HG03139 (cell line): Measurements from ENCODE around the gene TMC3.
"Not testable (repeated sequence)": the region's sequence is repeated elsewhere in the genome, so short reads cannot be mapped to it uniquely, and the experiment has no call there.

Experiments used
- ATAC-seq: cut with Tn5 transposase; IDR thresholded peaks from one replicate; pipeline ENCODE4 v1.9.1; 2021; ENCODE audit not compliant: unreplicated experiment

The TMC3 gene

DNA sequence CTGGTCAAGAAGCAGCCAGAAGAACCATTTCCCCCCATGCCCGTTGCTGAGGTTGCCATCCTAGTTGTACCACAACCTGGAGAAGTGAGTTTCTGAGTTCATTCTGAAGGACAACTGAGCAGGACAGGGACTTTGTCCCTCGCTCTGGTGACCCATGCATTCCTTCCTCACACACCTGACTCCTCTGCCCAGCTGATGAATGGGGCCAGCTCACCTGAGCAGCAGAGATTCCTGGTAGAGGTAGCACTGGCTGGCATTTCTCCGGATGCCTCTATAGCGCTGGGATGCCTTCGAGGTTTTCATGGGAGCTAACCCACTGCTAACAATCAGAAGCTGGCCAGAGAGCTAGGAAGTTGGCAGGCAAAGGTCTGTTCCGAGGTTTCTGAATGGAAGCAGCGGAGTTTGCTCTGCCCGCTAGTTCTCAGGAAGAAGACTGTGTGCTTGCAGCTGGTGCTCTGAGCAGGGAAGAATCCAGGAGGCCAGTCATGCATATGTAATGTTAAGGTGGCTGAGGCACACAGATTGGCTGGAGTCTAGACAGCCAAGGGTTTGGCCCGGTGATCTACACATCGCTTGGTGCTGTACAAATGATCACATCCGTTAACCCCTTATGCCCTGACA, at the start of gene TMC3:
Gene TMC3, minus strand, starts transcription at position 439 of the 621 bp plus-strand sequence. Its CDS starts 136 bp downstream, at position 303.
- ATAC-seq: no peak

DNA sequence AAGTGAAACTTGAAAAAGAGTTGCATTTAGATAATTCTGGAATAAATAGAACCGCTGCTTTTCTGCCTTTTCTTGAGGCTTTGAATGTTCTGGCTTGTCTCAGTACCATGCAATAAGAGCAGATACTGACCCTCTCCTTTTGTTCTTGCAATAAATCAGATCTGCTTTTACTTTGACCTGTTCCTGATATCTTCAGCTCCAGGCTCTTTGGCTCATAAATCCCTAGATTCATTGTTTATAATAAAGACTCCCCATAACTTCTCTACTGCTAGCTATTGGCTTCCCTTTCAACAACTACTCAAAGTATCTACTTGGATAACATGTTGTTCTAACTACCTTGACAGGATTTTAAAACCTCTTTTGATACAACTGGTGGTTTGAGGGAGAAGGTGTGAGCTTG, 47.4 kb upstream of the TMC3 start:
- ATAC-seq: no peak

DNA sequence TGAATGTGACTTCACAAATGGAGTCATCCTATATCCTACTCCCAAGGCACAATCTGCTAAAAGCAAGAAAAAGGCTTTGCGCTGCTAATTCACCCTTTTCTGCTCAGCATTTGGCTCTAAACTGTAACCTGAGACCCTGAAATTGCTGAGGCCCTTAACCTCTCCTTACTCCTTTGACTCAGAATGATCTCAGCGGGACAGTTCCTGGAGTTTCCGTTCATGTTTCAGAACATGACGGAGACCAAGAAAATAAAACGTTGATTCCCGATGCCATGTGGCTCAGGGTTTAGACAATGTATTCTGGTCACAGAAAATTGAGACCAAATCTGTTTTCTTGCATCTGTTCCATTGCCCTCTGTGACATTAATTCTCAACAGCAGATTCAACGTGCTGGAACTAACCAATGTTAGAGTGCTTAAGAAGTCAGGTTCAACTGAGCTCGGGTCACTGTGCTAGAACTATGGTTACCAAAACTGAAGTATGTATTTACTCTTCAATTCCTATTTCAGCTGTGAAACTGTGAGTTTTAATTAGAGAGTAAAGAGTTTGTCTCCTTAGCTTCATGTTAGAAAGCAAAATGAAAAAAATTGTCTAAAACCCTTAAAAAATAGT, 45.4 kb upstream of the TMC3 start:
- no peak for ATAC-seq

DNA sequence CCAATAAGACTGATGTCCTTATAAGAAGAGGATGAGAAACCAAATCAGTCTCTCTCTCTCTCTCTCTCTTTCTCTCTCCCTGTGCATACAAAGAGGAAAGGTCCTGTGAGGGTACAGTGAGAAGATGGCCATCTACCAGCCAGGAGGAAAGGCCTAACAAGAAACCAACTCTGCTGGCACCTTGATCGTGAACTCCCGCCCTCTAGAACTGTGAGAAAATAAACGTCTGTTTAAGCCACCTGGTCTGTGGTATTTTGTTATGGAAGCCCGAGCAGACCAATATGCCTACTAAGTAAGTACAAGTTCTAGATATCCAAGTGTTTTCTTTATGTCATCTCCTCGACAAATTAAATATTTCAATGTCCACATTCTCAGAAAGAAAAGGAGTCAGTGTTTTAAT, 44.9 kb upstream of the TMC3 start:
- no peak for ATAC-seq

DNA sequence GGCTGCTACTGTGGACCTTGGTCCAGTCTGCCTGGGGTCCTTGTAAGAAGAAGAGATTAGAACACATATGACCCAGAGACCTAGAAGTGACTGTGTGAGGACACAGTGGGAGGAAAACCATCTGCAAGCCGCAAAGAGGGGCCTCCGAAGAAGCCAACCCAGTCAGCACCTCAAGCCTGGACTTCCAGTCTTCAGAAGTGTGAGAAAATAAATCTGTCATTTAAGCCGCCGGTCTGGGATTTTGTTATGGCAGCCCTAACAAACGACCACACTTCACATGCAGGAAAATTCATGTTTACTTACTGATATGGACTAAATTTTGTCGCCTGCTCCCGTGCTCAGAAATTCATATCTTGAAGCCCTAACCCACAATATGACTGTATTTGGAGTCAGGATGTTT, 44.4 kb upstream of the TMC3 start:
- no peak for ATAC-seq

DNA sequence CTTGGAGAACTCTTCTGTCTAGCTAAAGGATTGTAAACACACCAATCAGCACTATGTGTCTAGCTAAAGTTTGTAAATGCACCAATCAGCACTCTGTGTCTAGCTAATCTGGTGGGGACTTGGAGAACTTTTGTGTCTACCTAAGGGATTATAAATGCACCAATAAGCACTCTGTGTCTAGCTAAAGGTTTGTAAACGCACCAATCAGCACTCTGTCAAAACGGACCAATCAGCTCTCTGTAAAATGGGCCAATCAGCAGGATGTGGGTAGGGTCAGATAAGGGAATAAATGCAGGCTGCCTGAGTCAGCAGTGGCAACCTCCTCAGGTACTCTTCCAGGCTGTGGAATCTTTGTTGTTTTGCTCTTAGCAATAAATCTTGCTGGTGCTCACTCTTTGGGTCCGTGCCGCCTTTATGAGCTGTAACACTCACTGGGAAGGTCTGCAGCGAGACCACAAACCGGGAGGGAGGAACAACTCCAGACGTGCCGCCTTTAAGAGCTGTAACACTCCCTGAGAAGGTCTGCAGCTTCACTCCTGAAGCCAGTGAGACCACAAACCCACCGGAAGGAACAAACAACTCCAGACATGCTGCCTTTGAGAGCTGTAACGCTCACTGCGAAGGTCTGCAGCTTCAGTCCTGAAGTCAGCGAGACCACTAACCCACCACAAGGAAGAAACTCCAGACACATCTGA, 40.4 kb upstream of the TMC3 start:
- not testable (repeated sequence) for ATAC-seq

DNA sequence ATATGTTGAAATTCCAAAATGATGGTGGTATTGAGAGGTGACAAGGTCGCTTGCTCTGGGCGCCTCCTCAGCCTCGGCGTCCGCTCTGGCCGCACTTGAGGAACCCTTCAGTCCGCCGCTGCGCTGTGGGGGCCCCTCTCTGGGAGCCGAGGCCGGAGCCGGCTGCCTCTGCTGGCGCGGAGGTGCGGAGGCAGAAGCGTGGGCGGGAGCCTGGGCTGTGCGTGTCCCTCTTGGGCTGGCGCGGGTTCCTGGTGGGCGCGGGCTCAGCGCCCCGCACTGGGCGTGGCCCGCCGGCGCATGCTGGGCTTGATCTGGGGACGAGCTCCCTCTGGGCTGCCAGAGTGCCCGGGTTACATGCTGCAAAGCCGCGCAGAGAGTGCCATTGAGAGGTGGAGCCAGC, 39.8 kb upstream of the TMC3 start:
- ATAC-seq: no peak

DNA sequence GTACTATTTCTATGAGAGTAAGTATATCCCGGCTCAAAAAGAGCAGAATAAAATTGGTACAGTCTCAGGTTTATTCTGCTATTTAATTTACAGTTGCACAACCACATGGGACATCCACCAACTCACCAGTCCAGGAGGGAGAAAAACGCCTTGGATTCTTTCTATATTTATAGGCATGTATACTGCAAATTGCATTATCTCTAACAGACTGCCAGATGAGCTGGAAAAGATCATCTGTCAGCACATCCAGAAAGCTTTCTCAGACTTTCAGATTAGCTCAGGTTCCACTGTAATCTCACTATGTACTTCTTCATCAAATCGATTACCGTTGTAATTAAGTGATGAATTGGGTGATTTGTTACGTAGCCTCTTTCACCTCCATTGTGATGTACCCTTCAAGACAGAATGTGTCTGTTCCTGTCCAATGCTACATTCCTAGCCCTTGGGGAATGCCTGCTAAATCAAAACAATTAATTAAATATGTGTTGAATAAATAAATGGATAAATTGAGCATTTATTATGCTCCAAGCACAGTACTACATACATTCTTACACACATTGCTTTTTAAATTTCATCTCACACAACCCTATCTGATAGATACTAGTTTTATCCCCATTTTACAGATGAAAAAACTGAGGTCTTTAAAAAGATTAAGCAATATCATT, 38.1 kb upstream of the TMC3 start:
- no peak for ATAC-seq

DNA sequence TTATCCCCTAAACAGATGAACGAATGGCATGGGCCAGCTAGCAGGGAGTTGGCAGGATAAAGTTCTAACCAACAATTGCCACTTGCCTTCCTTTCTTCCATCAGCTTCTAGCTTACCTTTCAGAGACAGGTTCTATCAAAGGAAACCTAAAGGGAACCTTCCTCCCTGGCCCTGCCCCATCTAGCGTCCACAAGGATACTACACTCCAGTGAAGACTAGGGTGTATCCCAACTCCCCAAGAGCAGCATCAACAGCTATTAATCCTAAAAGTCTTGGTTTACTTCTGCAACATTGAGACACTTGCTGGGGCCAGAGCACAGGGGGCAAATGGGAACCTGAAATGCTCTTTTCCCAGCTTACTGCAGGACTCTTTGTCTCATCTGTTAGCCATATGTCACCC, 37.0 kb upstream of the TMC3 start:
- ATAC-seq: no peak

DNA sequence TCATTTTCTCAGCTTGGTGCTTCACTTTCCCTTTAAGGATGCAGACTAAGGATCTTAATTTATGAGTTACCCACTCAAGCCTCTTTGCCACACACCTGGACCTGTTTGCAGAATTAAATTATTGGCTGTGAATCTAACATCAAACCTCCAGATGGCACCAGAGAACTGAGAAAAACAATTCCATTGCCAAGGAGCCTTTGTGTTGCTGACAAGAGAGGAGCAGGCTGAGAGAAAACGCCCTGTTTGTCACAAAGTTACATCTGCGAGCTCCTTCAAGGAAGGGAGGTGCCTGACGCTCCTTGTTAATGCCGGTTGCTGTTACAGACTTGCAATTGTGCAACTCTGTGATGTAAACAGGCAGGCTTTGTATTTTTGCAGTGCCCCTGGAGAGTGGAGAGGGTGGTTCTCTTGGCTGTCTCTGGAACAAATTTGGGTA, 36.3 kb upstream of the TMC3 start:
- no peak for ATAC-seq

DNA sequence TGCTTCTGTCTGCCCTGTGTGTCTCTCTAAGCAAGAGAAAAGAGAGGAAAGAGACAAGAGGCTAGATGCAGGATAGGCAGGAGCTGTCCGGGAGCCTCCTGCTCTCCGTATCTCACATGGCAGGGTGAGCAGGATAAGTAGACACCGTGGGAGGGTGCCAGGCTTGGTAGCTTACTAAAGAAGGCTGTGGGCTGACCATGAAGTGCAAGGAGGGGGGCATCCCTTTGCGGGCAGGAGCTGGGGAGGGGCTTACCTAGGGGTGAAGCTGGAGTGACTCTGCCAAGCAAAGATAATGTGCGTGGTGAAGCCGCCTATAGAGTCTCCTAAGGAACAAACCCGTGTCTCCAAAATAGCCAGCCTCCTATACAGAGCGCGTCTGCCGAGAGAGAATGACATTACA, 33.7 kb upstream of the TMC3 start:
- ATAC-seq: no peak

DNA sequence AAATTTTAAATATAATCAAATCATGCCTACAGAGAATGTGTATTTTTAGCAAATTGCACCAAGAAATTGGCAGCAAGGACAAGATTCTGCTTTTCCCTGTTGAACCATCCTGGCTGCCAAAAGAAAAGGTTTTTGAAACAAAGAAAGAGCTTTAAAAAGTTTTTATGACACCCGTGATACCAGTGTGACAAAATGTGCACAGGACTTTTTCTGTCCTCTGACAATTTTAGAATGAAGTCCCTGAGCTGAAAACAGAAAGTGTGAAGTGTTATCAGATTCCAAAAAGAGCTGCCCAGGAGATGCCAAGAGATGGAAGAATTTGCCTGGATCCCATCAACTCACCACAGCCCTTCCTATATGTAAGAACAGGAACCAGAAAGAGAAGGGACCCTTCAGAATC, 33.2 kb upstream of the TMC3 start:
- ATAC-seq: no peak

DNA sequence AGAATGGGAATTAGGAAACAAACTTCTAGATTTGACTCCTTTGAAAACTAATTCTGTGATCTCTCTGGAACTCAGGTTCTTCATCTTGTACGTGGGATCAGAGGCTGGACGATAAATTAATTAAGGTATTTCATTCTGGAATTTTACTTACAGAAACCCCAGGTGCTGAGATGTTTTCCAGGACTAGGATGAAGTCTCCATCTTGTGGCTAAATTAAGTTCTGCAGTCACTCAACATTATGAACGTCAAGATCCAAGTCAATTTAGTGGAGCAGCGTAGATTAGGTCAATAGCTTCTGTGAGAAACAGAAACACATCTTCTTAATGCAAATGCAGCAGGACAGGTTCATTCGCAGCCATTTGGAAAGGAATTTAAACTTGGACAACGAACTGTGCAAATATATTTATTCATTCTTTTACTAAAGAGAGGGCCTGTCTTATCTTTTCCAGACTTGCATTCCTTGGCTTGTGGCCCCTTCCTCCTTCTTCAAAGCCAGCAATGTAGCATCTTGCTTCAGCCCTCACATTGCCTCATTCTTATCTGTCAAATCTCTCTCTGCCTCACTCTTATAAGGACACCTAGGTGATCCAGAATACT, 26.7 kb upstream of the TMC3 start:
- ATAC-seq: no peak

DNA sequence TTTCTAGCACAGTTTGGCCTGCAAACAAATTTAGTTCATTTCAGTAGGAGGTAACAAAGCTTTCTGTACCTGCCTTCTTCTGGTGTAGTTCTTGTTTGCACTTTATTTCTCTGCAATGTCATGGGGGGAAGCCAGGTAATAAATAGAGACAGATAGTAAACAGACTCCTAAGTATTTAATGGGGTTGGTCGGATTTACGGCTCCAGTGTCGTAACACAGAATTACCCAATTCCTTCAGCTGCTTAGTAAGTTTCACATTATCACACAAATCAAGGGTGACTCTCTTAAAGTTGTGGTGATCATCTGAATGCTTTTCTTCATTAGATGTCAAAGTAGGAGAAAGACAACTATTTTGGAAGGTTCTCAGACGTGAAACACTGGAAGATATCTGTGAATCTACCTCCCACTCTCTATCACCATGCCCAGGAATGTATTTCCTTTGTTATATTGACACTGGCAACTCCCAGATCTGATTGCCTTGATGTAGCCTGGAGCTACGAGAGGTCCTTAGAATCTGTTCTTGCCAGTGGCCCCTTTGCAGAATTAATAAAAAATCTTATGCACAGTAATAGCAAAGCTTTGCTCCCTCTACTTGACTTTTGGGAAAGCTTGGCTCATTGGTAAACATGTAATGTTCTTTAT, 25.0 kb upstream of the TMC3 start:
- ATAC-seq: no peak

DNA sequence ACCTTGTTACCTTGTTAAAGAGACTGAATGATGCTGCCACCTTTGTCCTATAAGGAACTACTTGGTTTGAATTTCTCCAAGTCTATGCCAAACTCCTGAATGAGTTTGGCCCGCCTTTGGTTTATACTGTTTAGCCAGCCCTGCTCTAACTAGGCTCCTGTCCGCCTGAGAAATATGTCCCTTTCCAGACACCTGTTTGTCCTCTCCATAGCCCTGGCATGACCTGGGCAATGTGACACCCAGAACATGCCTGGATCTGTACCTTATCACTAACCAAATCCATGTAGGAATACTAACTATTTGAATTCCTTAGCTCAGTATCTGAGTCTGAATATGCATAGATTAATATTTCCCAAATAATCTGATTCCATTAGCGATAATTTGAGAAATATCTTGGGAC, 24.4 kb upstream of the TMC3 start:
- ATAC-seq: no peak

DNA sequence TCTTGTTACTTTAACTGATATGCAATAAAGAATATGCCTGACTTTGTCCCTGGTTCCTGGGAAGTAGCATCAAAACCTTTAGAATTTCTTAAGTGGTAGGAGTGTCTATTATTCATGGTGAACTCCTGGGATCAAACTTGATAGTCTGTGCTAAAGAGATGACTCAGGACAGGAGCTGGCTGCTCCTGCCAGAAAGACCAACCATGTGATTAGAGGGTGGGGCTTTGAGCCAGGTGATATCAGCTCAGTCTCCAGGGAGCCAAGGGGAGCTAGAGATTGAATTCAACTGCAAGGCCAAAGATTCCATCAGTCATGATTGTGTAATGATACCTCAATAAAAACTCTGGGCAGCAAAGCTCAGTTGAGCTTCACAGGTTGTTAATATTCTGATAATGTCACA, 20.6 kb upstream of the TMC3 start:
- ATAC-seq: no peak

DNA sequence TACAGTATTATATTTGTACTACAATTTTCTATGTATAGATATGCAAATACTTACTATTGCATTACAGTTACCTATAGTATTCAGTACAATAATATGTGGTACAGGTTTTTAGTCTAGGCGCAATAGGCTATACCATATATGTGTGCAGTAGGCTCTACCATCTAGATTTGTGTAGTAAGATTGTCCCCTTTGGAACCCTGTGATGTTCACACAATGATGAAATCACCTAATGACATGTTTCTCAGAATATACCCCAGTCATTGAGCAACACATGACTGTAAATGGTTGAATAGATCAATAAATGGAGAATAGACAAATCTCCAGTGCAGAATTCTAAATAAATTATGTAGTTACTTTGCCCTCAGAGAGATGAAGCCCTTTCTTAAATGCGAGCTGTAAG, 17.6 kb upstream of the TMC3 start:
- no peak for ATAC-seq

DNA sequence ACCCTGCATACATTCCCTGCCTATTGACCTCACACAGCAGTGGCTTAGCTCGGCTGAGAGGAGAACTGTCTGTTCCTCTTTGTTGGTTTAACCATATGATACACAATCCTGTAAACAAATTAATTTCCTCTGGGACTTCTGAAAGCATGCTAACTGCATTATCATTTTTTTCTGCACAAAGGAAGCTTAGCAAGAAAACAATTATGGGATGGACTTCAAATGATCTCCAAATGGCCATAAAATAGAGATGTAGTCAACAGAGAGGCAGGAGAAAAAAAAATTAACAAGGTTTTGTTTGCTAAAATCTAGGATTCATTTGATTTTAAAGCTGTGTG, 14.4 kb upstream of the TMC3 start:
- no peak for ATAC-seq

DNA sequence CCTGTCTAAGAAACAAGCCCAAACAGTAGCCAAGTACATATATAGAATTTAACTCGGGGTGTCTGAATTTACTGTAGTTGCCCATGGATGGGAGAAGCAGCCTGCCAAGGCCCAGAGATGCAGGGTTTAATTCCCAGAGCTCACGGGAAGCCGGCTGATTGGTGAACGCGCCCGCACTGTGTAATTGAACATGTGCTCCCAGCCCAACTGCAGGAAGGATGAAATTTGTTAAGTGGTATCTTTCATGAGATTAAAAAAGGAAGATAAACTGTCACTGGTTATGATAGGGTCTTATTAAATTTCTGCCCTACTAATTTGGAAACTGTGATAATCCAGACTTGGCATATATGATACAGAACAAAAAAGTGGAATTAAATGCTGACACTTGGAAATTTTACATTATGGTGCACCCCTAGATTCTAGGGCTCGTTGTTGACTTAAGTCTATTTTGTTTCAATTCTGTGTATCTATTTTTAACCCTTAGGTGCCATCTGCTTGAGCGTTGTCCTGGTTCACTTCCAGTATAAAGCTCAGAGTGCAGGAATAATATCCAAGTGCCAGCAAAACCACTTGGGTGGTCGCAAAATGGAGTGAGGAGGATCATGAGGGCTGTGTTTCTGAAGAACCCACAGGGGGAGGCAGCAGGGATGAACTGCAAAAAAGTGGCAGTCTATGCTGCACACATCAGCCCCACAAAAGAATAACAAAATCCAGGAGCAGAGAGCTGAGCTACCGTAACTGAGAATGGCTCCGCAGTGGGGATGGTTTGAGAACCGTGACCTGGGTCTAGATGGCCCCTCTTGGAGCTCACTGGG, 13.8 kb upstream of the TMC3 start:
- ATAC-seq: no peak

DNA sequence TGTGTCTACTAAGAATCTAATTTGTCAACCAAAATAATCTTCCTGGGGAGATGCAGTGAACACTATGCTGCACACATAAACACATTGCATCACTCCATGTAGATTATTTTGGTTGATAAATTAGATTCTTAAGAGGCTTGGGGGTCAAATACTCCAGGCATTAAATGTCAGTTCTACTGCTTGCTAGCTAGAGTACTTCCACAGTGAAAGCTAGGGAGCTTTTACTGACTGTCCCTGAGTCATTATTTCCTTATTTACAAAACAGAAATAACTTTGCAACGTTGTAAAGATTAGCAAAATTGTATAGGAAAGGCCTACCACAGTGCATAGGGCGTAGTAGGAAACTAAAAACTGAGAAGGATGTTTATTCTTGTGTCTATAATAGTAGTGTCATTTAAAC, 12.9 kb upstream of the TMC3 start:
- no peak for ATAC-seq

DNA sequence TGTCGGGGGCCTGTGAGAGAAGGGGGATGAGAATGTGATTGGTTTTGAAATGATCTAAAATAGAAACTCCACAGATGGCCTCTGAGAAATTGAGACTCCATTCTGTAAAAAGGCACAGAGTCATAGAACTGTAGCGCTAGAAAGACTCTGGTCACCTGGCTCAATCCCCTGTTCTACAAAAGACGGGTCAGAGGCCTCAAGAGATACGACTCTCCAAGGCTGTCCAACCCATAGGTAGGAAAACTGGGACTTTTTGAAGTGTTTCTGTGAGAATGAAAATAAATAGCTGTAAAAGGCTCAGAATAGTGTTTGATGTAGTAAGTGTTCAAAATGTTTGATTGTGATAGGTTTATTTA, 11.7 kb upstream of the TMC3 start:
- no peak for ATAC-seq
